NCI-H2107 (cell line): ENCODE data around the gene ZNF614.
A peak's percentile ranks its signal among the peaks of the same experiment; 100 is the strongest.
"Not testable (repeated sequence)": the region's sequence is repeated elsewhere in the genome, so short reads cannot be mapped to it uniquely, and the experiment has no call there.

ENCODE experiments used
- DNase-seq: peaks from one replicate; lab custom pipeline; 2025; lab: John Stamatoyannopoulos, UW

The ZNF614 gene

DNA sequence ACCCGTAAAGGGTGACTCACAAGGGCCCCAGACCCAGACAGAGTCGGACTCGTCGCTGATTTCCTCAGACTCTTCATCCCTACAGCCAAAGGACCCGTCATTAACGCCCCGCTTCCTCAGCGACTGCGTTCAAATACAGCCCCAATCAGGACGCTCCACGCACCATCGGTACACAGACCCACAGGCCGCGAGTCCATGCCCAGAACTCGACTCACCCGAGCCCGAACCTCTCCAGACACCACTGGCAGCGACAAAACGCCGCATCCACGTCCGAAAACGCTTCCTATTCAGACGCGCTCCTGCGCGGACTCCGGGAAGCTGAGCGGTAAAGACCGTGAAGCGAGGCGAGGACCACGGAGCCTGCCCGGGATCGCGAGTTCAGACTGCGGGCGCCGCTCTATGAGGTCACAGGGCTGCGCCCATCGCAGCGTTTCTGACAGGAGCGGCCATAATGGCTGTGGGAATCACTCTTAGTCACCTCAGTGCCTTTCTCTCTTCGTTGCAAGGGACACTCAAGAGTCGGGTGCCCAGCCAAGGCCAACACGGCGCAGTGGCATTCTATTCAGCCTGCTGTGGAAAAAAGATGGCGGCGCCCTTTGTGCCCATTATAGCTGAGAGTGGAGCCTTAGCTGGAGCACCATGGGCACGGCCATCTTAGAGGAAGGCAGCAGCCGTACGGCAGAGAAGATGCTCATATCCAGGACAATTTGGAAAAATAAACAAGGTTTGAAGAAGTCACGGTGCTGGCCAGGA, at the start of gene ZNF614:
Gene ZNF614 (minus strand): TSS at position 353 of the 753 bp plus-strand sequence. CDS start 2,634 bp downstream, outside the sequence.
- peak; percentile 60 for DNase-seq

- DNase-seq: no peak
These were observed 42.3 kb upstream of the ZNF614 start for GRCh38 chr19:52070496-52070895.

GRCh38 chr19:52069653-52070052, 41.5 kb upstream of the ZNF614 start:
- no peak for DNase-seq

- DNase-seq: no peak
These were observed 38.2 kb upstream of the ZNF614 start for GRCh38 chr19:52066258-52066863.

- DNase-seq: no peak
These were observed 37.2 kb upstream of the ZNF614 start for GRCh38 chr19:52065399-52065798.

- DNase-seq: not testable (repeated sequence)
These were observed 28.3 kb upstream of the ZNF614 start for GRCh38 chr19:52056480-52056879.

DNA sequence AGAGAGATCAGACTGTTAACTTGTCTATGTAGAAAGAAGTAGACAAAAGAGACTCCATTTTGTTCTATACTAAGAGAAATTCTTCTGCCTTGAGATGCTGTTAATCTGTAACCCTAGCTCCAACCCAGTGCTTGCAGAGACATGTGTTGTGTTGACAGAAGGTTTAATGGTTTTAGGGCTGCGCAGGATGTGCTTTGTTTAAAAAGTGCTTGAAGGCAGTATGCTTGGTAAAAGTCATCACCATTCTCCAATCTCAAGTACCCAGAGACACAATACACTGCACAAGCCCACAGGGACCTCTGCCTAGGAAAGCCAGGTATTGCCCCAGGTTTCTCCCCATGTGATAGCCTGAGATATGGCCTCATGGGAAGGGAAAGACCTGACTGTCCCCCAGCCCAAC, 23.6 kb upstream of the ZNF614 start:
- not testable (repeated sequence) for DNase-seq

DNA sequence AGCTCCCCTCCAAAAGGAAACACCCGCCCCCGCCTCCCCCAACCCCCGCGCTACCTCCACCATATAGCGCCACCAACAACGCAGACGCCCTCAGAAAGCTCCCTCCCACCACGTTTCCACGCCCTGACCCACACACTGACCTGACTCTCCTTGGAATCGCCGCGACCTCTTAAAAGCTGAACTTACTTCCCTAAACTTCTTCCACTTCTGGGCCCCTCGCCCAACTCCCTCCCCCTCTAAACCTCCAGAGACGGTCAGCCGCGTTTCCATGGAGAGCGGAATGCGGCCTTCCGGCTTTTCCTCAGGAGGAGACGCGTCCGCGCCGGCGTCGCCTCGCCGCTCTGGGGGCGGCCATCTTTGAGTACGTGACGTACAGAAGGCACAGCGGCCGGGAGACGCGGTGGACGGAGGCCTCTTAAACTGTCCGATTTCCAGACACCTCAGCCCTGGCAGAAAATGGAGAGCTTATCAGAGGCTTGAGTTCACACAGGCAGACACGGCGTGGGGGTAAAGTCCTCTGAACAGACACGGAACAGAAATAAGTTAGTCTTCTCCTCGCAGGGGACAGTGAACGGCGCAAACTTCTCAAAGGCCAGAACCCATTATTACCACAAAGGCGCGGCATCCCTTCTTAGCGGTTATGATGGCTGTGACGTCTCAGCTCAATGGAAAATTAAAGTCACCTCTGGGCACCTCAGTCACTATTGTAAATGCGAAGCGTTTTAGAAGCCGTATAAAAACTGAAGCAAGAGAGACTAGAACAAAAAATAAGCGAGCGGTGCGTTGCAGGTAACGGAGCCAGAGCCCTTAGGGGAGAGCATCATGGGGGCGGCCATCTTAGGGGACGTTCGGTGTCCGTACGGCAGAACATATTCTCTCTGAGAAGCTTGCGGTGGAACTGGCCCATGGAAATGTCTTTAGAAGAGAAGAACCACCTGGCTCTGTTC, 20.6 kb upstream of the ZNF614 start, which contains the start of gene ZNF432:
Gene ZNF432 (minus strand): TSS at position 284 of the 947 bp plus-strand sequence. CDS start 1,970 bp downstream, outside the sequence.
- peak; percentile 94 for DNase-seq

DNA sequence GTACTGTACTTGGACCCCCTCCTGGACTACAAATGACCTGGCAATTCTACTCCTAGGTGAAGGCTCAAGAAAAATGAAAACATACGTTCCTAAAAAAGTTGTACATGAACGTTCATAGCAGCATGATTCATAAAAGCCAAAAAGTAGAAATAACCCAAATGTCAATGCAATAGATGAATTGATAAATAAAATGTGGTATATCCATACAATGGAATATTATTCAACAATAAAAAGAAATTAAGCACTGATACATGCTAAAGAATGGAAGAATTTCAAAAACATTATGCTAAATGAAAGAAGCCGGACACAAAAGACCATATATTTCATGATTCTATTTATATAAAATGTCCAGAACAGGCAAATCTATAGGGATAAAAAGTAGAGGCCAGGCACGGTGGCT, 11.0 kb upstream of the ZNF614 start:
- DNase-seq: no peak

GRCh38 chr19:52034051-52034728, 6.0 kb upstream of the ZNF614 start:
- DNase-seq: no peak

DNA sequence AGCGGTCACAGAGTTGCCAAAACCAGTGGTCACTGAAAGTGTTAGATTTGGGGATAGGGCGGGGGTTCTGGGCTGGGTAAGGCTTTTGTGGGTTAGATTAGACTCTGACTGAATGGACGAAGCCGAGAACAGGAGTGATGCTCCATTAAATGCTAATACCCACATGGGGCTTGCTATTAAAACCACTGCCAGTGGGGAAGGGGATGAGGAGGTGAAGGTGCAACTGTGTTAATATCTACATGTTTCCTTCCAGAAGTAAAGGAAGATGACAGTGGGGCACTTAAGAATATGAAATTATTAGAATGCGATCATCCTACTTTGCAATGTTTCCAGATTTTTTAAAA, 573 bp upstream of the ZNF614 start:
- no peak for DNase-seq

- DNase-seq: not testable (repeated sequence)
These were observed 1.8 kb downstream of the ZNF614 start for GRCh38 chr19:52026255-52026990.

DNA sequence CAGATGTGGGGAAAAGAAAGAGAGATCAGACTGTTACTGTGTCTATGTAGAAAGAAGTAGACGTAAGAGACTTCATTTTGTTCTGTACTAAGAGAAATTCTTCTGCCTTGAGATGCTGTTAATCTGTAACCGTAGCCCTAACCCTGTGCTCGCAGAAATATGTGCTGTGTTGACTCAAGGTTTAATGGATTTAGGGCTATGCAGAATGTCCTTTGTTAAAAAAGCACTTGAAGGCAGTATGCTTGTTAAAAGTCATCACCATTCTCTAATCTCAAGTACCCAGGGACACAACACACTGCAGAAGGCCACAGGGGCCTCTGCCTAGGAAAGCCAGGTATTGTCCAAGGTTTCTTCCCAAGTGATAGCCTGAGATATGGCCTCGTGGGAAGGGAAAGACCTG, 3.7 kb downstream of the ZNF614 start:
- DNase-seq: not testable (repeated sequence)

DNA sequence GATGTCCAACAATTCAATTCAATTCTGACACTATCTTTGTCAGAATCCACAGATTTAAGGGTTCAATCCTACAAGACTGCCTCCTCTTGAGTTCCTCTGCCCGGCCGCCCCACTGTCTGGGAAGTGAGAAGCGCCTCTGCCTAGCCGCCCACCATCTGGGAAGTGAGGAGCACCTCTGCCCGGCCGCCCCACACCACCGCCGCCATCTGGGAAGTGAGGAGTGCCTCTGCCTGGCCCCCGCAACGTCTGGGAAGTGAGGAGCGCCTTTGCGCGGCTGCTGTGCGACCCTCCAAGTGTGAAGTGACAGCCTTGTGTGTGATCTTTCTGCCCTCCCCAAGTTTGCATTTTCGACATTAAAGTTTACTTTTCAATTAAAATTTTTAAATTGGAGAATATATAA, 6.0 kb downstream of the ZNF614 start:
- no peak for DNase-seq

- DNase-seq: no peak
These were observed 7.7 kb downstream of the ZNF614 start for GRCh38 chr19:52020506-52020905.

- DNase-seq: no peak
These were observed 17.5 kb downstream of the ZNF614 start for GRCh38 chr19:52010674-52011073.

DNA sequence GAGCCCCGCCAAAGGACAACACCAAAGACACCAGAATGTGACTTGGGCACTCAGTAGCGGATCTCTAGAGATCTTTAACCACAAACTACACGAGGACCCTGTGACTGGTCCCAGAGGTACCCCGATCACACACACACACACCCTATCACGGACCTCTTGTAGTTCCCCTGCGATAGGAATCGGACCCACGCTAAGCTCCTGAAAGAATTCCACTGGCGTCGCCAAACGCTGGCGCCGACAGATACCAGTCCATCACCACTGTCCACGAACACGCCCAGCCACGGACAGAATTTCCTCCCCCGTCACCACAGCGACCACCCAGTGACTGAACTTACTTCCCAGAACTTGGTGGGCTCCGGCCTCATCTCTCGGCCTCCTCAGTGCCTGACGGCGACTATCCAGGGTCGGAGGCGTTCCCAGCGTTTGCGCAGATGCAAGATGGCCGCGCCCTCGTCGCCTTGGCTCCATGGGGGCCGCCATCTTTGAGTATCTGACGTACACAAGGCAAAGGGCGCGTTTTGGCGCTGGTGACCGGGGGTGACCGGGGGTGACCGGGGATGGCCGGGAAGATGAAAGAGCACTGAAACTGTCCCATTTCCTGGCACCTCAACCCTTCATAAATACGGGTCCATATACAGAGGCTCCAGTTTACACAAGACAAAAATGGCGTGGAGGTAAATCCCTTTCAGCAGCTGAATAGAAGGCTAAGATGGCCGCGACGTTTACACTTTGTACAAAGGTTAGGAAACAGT, 20.2 kb downstream of the ZNF614 start, which contains the start of gene ZNF615:
Gene ZNF615 (minus strand): TSS at position 406 of the 752 bp plus-strand sequence. CDS start 4,500 bp downstream, outside the sequence.
- peak; percentile 69 for DNase-seq

DNA sequence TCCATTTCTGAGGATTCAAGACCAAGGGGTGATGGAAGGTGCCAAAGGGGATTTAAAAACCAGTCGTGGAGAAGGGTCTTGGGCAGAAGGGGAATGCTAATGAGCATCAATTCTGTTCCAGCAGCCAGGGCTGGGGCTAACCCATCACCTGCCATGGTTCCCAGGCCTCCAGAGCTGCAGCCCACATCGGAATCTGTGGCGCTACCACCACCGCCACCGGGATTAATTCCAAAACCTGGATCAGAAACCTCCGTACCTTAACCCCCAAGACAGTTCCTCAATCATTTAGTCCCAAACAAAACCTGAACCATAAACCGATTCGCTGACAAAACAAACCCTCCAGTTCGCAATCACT, 20.8 kb downstream of the ZNF614 start:
- no peak for DNase-seq

DNA sequence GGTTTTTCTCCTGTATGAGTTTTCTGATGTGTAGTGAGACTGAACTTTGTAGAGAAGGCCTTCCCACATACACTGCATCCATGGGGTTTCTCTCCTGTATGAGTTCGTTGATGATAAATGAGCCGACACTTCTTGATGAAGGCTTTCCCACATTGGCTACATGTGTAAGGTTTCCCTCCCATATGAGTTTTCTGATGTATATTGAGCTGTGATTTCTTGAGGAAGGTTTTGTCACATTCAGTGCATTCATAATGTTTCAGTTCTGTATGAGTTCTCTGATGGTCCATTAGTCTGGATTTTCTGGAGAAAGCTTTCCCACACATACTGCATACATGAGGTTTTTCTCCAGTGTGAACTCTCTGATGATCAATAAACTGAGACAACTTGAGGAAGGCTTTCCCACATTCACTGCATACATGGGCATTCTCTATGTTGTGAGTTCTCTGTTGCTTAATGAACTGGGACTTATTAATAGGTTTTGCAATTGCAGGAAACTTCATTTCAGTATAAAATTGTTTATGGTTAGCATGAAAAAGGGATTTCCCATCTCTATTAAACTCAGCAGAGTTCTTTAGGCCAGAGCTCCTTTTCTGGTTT, 34.0 kb downstream of the ZNF614 start:
- DNase-seq: no peak

DNA sequence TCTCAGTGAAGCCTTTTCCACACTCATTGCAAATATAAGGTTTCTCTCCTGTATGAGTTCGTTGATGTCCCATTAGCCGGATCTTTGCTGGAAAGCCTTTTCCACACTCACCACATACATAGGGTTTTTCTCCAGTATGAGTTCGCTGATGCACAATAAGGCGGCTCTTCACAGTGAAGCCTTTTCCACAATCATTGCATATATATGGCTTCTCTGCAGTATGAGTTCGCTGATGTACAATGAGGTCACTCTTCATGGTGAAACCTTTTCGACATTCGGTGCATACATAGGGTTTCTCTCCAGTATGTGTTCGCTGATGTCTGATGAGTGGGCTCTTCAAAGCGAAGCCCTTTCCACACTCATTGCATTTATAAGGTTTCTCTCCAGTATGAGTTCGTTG, 34.8 kb downstream of the ZNF614 start:
- DNase-seq: no peak
